ENCODE data around the gene MTARC2.

The MTARC2 gene

DNA sequence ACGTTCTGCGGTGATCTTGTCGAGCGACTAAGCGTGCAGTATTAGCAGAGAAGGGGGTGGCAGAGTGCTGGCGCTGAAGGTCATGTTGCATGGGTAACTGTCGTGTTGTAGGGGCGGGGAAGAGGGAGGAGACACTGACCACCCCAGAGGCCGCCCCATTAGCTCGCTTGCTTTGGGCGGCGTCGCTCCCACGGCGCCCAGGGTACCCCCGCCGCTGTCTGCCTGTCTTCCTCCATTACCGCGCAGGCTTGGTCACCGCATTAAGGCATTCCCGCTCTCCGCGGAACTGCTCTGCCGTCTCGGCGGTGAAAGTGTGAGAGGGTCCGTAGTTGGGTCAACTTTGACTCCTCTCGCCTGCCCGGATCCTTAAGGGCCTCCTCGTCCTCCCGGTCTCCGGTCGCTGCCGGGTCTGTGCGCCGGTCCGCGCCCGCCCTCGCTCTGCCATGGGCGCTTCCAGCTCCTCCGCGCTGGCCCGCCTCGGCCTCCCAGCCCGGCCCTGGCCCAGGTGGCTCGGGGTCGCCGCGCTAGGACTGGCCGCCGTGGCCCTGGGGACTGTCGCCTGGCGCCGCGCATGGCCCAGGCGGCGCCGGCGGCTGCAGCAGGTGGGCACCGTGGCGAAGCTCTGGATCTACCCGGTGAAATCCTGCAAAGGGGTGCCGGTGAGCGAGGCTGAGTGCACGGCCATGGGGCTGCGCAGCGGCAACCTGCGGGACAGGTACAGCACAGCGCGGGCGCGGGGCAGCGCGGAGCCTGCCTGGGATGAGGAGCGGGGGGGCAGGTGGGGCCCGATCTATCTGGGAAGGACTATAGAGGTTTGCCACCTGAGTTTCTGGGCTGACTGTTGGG, at the start of gene MTARC2:
TSS of gene MTARC2 (plus strand) at position 234 of the 846 bp plus-strand sequence. CDS start at position 444, 210 bp downstream.
- TF ChIP-seq, protein P1, sequence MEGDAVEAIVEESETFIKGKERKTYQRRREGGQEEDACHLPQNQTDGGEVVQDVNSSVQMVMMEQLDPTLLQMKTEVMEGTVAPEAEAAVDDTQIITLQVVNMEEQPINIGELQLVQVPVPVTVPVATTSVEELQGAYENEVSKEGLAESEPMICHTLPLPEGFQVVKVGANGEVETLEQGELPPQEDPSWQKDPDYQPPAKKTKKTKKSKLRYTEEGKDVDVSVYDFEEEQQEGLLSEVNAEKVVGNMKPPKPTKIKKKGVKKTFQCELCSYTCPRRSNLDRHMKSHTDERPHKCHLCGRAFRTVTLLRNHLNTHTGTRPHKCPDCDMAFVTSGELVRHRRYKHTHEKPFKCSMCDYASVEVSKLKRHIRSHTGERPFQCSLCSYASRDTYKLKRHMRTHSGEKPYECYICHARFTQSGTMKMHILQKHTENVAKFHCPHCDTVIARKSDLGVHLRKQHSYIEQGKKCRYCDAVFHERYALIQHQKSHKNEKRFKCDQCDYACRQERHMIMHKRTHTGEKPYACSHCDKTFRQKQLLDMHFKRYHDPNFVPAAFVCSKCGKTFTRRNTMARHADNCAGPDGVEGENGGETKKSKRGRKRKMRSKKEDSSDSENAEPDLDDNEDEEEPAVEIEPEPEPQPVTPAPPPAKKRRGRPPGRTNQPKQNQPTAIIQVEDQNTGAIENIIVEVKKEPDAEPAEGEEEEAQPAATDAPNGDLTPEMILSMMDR (IDR thresholded peaks at IDR 0.05; ENCODE audit: low read depth, low read length) = no peak
- peak; percentile 44 for DNase-seq (ENCODE audit: extremely low read depth, low read depth)

DNA sequence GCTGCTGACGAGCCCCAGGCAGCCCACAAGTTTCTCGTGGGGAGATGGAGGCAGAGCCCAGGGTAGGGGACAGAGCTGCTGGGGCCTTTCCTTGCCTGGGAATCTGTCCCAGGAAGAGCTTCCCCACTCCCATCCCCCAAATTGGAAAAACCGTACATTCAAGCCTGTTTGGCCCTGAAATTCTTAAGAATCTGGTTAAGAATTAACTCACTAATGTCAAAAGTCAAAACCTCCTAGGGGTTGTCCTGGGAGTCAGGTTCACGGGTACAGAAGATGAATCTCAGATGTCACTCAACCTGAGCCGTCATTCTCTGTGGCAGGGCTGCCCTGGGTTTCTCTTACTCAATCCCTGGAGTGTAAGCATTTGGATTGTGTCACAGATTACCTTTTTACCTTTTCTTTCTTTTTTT, 49.5 kb upstream of the MTARC2 start:
- TF ChIP-seq, protein P1 (IDR thresholded peaks at IDR 0.05; ENCODE audit: low read depth, low read length) = no peak
- no peak for DNase-seq (ENCODE audit: extremely low read depth, low read depth)

DNA sequence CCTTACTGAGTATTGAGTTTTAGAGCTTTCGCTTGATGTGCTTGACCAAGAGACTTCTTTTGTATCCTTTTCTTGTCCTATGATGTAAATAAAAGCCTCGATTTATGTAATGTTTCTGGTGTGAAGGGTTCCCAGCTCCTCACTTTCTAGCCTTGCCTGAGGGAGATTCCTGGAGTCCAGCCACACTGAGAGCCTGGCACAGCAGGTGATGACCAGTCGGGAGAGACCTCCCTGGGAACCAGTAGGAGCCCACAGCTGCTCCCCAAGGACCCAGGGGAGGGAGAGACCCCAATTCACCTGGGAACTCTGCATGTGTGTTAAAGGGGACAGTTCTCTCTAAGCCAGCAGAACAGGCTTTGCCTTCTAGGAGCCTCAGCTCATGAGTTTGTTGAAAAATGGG, 49.1 kb upstream of the MTARC2 start:
- DNase-seq (ENCODE audit: extremely low read depth, low read depth) = no peak
- TF ChIP-seq, protein P1 (IDR thresholded peaks at IDR 0.05; ENCODE audit: low read depth, low read length) = no peak

DNA sequence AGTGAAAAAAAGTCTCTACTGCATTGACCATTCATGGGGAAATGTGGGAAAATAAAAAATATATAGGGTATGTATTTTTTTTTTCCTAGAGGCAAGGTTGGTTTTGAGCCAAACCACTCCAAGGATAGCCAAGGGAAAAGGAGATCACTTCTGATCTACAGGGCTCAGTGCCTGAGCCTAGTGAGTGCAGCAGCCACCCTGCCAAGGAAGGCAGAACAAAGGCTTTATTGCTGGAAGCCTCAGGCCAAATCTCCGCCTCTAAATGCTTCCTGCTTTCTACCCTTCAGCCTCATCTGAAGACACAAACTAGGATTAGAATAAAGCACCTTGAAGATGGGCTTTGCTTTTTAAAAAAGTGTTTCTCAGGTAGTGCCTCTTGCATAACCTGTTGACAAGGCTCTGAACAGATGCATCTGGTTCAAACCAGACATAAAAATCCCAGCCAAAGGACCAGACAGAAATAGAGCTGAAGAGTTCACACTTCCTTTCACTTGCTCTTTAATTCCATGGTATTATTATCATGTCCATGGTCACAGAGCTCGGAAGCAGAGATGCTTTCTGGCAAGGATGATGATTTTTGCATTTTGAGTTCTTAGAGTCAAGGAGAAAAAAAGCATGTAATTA, 47.5 kb upstream of the MTARC2 start:
- TF ChIP-seq, protein P1 (IDR thresholded peaks at IDR 0.05; ENCODE audit: low read depth, low read length) = no peak
- no peak for DNase-seq (ENCODE audit: extremely low read depth, low read depth)

DNA sequence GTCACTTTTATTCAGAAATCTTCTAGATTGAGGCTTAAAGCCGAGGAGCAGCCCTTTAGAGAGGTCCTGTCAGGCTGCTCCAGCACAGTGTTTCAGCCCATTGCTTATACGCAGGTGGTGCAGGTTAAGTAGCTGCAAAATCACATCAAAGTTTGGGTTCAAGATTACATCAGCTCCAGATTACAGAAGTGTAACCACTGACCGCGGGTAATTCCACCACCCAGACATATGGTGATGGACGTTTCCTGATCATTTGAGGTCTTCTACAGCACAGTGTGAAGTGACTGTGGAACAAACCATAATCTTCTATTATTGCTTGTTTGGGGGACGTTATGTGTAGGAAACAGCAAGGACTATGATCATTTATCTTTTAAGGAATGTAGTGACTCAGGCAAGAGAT, 46.1 kb upstream of the MTARC2 start:
- no peak for DNase-seq (ENCODE audit: extremely low read depth, low read depth)
- TF ChIP-seq, protein P1 (IDR thresholded peaks at IDR 0.05; ENCODE audit: low read depth, low read length) = no peak

DNA sequence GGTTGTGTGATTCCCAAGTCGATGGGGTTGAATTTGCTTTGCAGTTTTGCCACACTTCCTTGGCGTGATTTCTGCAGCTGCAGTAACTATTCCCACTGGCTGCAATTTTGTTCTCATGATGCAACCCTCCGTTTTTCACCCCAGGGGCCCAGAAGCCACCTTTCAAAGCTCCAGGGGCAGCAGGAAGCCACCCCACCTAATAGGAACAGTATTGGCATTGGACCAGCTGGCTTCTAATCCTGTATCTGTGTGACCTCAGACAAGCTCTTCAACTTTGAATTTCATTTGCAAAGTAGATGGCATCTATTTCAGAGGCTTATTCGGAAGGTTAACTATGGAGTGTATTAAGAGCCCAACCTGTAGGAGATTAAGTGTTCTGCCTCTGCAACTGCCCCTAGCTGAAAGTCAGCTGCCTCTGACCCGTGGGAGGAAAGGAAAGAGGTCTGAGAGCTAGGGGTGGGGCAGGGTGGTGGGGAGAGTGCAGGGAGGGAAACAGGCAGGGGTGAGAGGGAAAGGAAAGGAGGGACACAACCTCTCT, 45.3 kb upstream of the MTARC2 start:
- no peak for DNase-seq (ENCODE audit: extremely low read depth, low read depth)

More for the DNA sequence above, 45.3 kb upstream of the MTARC2 start:
- TF ChIP-seq, protein P1 (IDR thresholded peaks at IDR 0.05; ENCODE audit: low read depth, low read length) = no peak

Measured in AG09319 (cell line).